HepG2 (cell line): ENCODE results near the gene SIN3A. TPM values are rescaled to one million over a fixed set of nuclear protein-coding genes. Genes with fewer than 3 reads are reported as not detected.

Experiments used
- ARID5B ChIP-seq: IDR thresholded peaks from 2 replicates; pipeline ENCODE4 v1.4.0; 2020; ENCODE audit warnings: mild to moderate bottlenecking, missing genetic modification reagents
- BRCA1 ChIP-seq: sonication (generic); formaldehyde crosslinking; IDR thresholded peaks from 2 replicates; pipeline ENCODE4 v1.4.0; 2020; ENCODE audit warnings: missing genetic modification reagents
- CSRNP1 ChIP-seq: sonication (generic); formaldehyde crosslinking; IDR thresholded peaks from 2 replicates; pipeline ENCODE4 v1.8.1; 2023; ENCODE audit warnings: mild to moderate bottlenecking, missing genetic modification reagents
- E2F1 ChIP-seq: sonication (generic); formaldehyde crosslinking; IDR thresholded peaks from 2 replicates; pipeline ENCODE4 v1.5.0; 2020; ENCODE audit warnings: missing genetic modification reagents
- E2F5 ChIP-seq: sonication (generic); formaldehyde crosslinking; conservative IDR thresholded peaks from 2 replicates; pipeline ENCODE4 v1.4.0; 2020; ENCODE audit warnings: missing genetic modification reagents
- KDM5A ChIP-seq: fragments of 200-600 bp; sonication (generic); IDR thresholded peaks from 2 replicates; pipeline ENCODE4 v1.7.0; 2018; ENCODE audit warnings: antibody characterized with exemption, mild to moderate bottlenecking, low read length, borderline replicate concordance
- NRL ChIP-seq: sonication (generic); formaldehyde crosslinking; IDR thresholded peaks from 2 replicates; pipeline ENCODE4 v1.5.0; 2020; ENCODE audit warnings: missing genetic modification reagents, mild to moderate bottlenecking, moderate library complexity, borderline replicate concordance
- SMAD3 ChIP-seq: sonication (generic); formaldehyde crosslinking; IDR thresholded peaks from 2 replicates; pipeline ENCODE4 v1.4.0; 2020; ENCODE audit warnings: missing genetic modification reagents
- TIGD3 ChIP-seq: sonication (generic); formaldehyde crosslinking; IDR thresholded peaks from 2 replicates; pipeline ENCODE4 v1.5.1; 2020; ENCODE audit warnings: mild to moderate bottlenecking, missing genetic modification reagents, borderline replicate concordance
- TP53 ChIP-seq: sonication (generic); formaldehyde crosslinking; conservative IDR thresholded peaks from 2 replicates; pipeline ENCODE4 v1.4.0; 2020; ENCODE audit warnings: missing genetic modification reagents
- USF2 ChIP-seq, 2 experiments: sonication (generic) in 1 of 2; formaldehyde crosslinking in 1 of 2; IDR thresholded peaks; 2 replicates each; pipeline versions ENCODE4 v1.5.1 to v1.6.1; 2011 to 2020; ENCODE audit warnings: borderline replicate concordance in 1 of 2, low read depth in 1 of 2, low read length in 1 of 2, mild to moderate bottlenecking in 1 of 2, missing genetic modification reagents in 1 of 2, moderate library complexity in 1 of 2
- ZNF317 ChIP-seq: sonication (generic); formaldehyde crosslinking; IDR thresholded peaks from 2 replicates; pipeline ENCODE4 v1.5.0; 2020; ENCODE audit warnings: mild to moderate bottlenecking, missing genetic modification reagents
- ZNF329 ChIP-seq: sonication (generic); formaldehyde crosslinking; IDR thresholded peaks from 2 replicates; pipeline ENCODE4 v1.9.0; 2021; ENCODE audit warnings: low read depth, mild to moderate bottlenecking, missing genetic modification reagents
- ZNF33A ChIP-seq: sonication (generic); formaldehyde crosslinking; IDR thresholded peaks from 2 replicates; pipeline ENCODE4 v1.5.1; 2020; ENCODE audit warnings: missing genetic modification reagents, mild to moderate bottlenecking, moderate library complexity, borderline replicate concordance
- ZNF816 ChIP-seq: sonication (generic); formaldehyde crosslinking; IDR thresholded peaks from 2 replicates; pipeline ENCODE4 v1.8.0; 2022; ENCODE audit warnings: missing genetic modification reagents, mild to moderate bottlenecking, borderline replicate concordance
- polyA plus RNA-seq, 8 experiments: library from polyadenylated mRNA; depleted of rRNA in 3 of 8; stranded (reverse) in 7 of 8; unstranded in 1 of 8; fragments of >200 nt; fragmentation: Illumina TruSeq in 4 of 8; extraction: Trizol in 4 of 8; gene quantifications; 2 replicates each; pipeline versions ENCODE4 v1.2.1 to v1.2.3, GENCODE V29; 2011 to 2016; ENCODE audit warnings: low read depth in 4 of 8, missing spikeins in 1 of 8, mixed read lengths in 1 of 8; ENCODE audit not compliant: insufficient read depth in 1 of 8
- total RNA-seq, 5 experiments: library from RNA; depleted of rRNA; stranded (reverse); fragments of >200 nt; fragmentation: Illumina TruSeq; extraction: Trizol; gene quantifications; 2 replicates each; pipeline ENCODE4 v1.2.3, GENCODE V29; 2016; ENCODE audit warnings: low read depth in 1 of 5

The SIN3A gene
- total and polyA plus RNA-seq, 2 of the 13 experiments (the other 11 are each of a cell fraction or from before 2014, with no cell fraction given), result 16.1 to 28.1 TPM

GRCh38 chr15:75367913-75368688, 83.4 kb downstream of the SIN3A start, which contains the start of gene MAN2C1 (continued):
- TF ChIP-seq TIGD3 (CRISPR knock-in tag) (no peak), ZNF816 (CRISPR knock-in tag) (peak; percentile 19; the same call in 1 of the 2 replicates), ARID5B (CRISPR knock-in tag) (peak; percentile 63), ZNF329 (no peak), ZNF33A (CRISPR knock-in tag) (no peak), E2F1 (no peak; the same call in 1 of the 2 replicates), USF2 (IDR thresholded peaks at IDR 0.05; ENCODE audit: low read depth, low read length) (no peak; the same call in 1 of the 2 replicates), USF2 (CRISPR knock-in tag; IDR thresholded peaks at IDR 0.05; ENCODE audit: borderline replicate concordance) (peak; percentile 19; the same call in 1 of the 2 replicates), ZNF317 (CRISPR knock-in tag) (peak; percentile 68), CSRNP1 (CRISPR knock-in tag) (peak; percentile 72), BRCA1 (no peak; the same call in none of the 2 replicates), TP53 (CRISPR knock-in tag) (no peak), NRL (CRISPR knock-in tag) (peak; percentile 88), KDM5A (peak; percentile 93), SMAD3 (CRISPR knock-in tag) (peak; percentile 70; the same call in 1 of the 2 replicates), E2F5 (CRISPR knock-in tag) (0 out of 2 replicates have a peak, but pooled peaks have one; percentile 15)
